Measurements from ENCODE around the gene STYXL2. TPM values are rescaled to one million over a fixed set of nuclear protein-coding genes. Genes with fewer than 3 reads are reported as not detected.

The STYXL2 gene
- not detected in 2 replicates for total RNA-seq

DNA sequence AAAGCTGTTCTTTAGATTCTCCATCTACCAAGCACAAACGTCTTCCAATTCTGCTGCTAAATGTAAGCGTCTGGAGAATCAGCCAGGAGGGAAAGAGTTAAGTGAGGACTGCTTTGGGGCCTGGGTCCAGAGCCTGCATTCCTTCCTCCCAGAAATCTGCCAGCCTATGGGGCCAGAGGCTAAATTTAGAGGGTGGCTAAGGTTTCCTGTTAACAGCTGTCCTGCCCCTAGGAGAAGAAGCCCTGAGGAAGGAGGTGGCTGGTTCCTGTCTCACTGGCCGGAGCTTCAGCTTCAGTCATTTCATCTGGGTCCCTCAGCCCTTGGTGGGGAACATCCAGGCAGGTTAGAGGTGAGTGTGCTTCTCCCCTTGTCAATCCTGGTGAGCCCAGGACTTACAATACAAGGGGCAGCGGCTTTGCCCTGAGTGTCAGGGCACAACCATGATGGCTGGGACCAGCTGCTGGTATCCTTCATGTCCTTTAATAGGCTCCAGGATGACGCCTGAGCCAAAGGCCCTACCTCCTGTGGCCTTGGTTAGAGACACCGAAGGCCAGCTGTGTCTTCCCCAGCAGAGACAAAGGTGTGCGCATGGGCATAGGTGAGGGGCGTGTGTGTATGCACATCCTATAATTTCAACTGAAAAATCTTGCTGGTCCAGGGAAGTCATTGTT is at the start of gene STYXL2:
Gene STYXL2, plus strand, starts transcription at position 230 of the 671 bp plus-strand sequence. CDS start 775 bp downstream, outside the sequence.

GRCh38 chr1:167090314-167090942 is 3.4 kb upstream of the STYXL2 start, which contains the start of gene GPA33:
TSS of gene GPA33 (minus strand) at chr1:167090377. CDS start at chr1:167090287, 90 bp downstream.

Other genes starting within 250 kb of the STYXL2 start
- gene TADA1, start 217.8 kb upstream of the STYXL2 start, total RNA-seq = 13.7 and 16.4 TPM in 2 replicates
- gene ILDR2, start 118.5 kb upstream of the STYXL2 start, total RNA-seq = 0.79 and 0.87 TPM in 2 replicates
- 0.39 and 0.76 TPM in 2 replicates for gene MAEL, start 104.8 kb upstream of the STYXL2 start, total RNA-seq
- gene GPA33, start 3.7 kb upstream of the STYXL2 start, total RNA-seq = not detected in 2 replicates
- 9.8 and 12.3 TPM in 2 replicates for gene POU2F1, start 126.8 kb downstream of the STYXL2 start, total RNA-seq